ENCODE data around the gene SCAMP4.

Gene SCAMP4

GRCh38 chr19:1863328-1863637, 41.9 kb upstream of the SCAMP4 start, which contains the start of gene KLF16:
Gene KLF16, minus strand, starts transcription at chr19:1863579. Its CDS starts 82 bp downstream, at chr19:1863497.
- Histone ChIP-seq H3K4me1 (ENCODE audit: control insufficient read depth in 1 of 2, insufficient read depth in 2 of 2, low read length in 2 of 2) (peaks cover 18 to 23% of the 10 kb centered on the region in 2 experiments), H3K4me2 (ENCODE audit: low read length) (peak within 1 kb of the TSS; percentile 94), H2BK120ac (ENCODE audit: insufficient read depth, low read length, poor library complexity) (peak within 1 kb of the TSS; percentile 62), H3K79me2 (ENCODE audit: control insufficient read depth, insufficient read depth, low read length, poor library complexity) (peaks cover 9% of the 10 kb centered on the region), H3K23ac (ENCODE audit: low read length) (no peak within 1 kb of the TSS), H3K4me3 (ENCODE audit: low read depth, low read length) (peak within 1 kb of the TSS; percentile 84), H3K9ac (ENCODE audit: low read length) (peak within 1 kb of the TSS; percentile 54), H4K8ac (ENCODE audit: low read depth, low read length) (peak within 1 kb of the TSS; percentile 77), H4K91ac (ENCODE audit: low read depth, low read length) (peak within 1 kb of the TSS; percentile 82), H3K79me1 (ENCODE audit: low read length) (peaks cover 12% of the 10 kb centered on the region), H4K12ac (ENCODE audit: low read depth, low read length) (peak within 1 kb of the TSS; percentile 79), H3K27ac (ENCODE audit: low read depth, low read length) (peak within 1 kb of the TSS; percentile 54), H3K9me3 (ENCODE audit: insufficient read depth, low read depth, low read length) (no peaks in the 10 kb centered on the region), H2BK12ac (ENCODE audit: low read length) (no peak within 1 kb of the TSS), H3K14ac (ENCODE audit: low read length) (peak within 1 kb of the TSS; percentile 81), H3K18ac (ENCODE audit: low read length) (peak within 1 kb of the TSS; percentile 74), H2AK5ac (ENCODE audit: low read length) (no peak within 1 kb of the TSS), H3K27me3 (ENCODE audit: insufficient read depth, low read length) (peaks cover 10% of the 10 kb centered on the region), H3K4ac (ENCODE audit: low read depth, low read length) (peak within 1 kb of the TSS; percentile 59), H3K36me3 (ENCODE audit: control insufficient read depth in 1 of 2, insufficient read depth in 2 of 2, low read length in 2 of 2) (no peaks in the 10 kb centered on the region), H2AFZ (ENCODE audit: insufficient read depth, low read length, poor library complexity) (peak within 1 kb of the TSS; percentile 77), H2BK5ac (ENCODE audit: low read depth, low read length, poor library complexity) (peak within 1 kb of the TSS; percentile 58)
- WGBS (ENCODE audit: extremely low coverage, insufficient coverage, insufficient read length): no CpG with 5 or more reads among the region's 63 CpGs
- no peak for DNase-seq

GRCh38 chr19:1863638-1864479, 41.3 kb upstream of the SCAMP4 start:
- Histone ChIP-seq H3K79me1 (ENCODE audit: low read length) (peaks cover 12% of the 10 kb centered on the region), H3K4ac (ENCODE audit: low read depth, low read length) (peak overlapping the region; percentile 9), H3K9ac (ENCODE audit: low read length) (peak overlapping the region; percentile 54), H3K4me3 (ENCODE audit: low read depth, low read length) (peak overlapping the region; percentile 84), H3K4me1 (ENCODE audit: control insufficient read depth in 1 of 2, insufficient read depth in 2 of 2, low read length in 2 of 2) (peaks cover 18 to 23% of the 10 kb centered on the region in 2 experiments), H3K36me3 (ENCODE audit: control insufficient read depth in 1 of 2, insufficient read depth in 2 of 2, low read length in 2 of 2) (no peaks in the 10 kb centered on the region), H3K23ac (ENCODE audit: low read length) (no peak overlapping the region), H3K79me2 (ENCODE audit: control insufficient read depth, insufficient read depth, low read length, poor library complexity) (peaks cover 9% of the 10 kb centered on the region), H3K27ac (ENCODE audit: low read depth, low read length) (peak overlapping the region; percentile 54), H3K18ac (ENCODE audit: low read length) (peak overlapping the region; percentile 74), H2BK5ac (ENCODE audit: low read depth, low read length, poor library complexity) (no peak overlapping the region), H4K12ac (ENCODE audit: low read depth, low read length) (peak overlapping the region; percentile 79), H2BK120ac (ENCODE audit: insufficient read depth, low read length, poor library complexity) (peak overlapping the region; percentile 62), H2BK12ac (ENCODE audit: low read length) (no peak overlapping the region), H4K8ac (ENCODE audit: low read depth, low read length) (peak overlapping the region; percentile 77), H4K91ac (ENCODE audit: low read depth, low read length) (peak overlapping the region; percentile 68), H2AFZ (ENCODE audit: insufficient read depth, low read length, poor library complexity) (peak overlapping the region; percentile 77), H3K4me2 (ENCODE audit: low read length) (peak overlapping the region; percentile 94), H2AK5ac (ENCODE audit: low read length) (no peak overlapping the region), H3K9me3 (ENCODE audit: insufficient read depth, low read depth, low read length) (no peaks in the 10 kb centered on the region), H3K14ac (ENCODE audit: low read length) (peak overlapping the region; percentile 14), H3K27me3 (ENCODE audit: insufficient read depth, low read length) (peaks cover 10% of the 10 kb centered on the region)
- no CpG with 5 or more reads among the region's 115 CpGs for WGBS (ENCODE audit: extremely low coverage, insufficient coverage, insufficient read length)
- DNase-seq: peak; percentile 79 to 92

GRCh38 chr19:1864480-1865171, 40.6 kb upstream of the SCAMP4 start:
- Histone ChIP-seq H3K4me1 (ENCODE audit: control insufficient read depth in 1 of 2, insufficient read depth in 2 of 2, low read length in 2 of 2) (peaks cover 18 to 23% of the 10 kb centered on the region in 2 experiments), H2AFZ (ENCODE audit: insufficient read depth, low read length, poor library complexity) (peak overlapping the region; percentile 77), H2BK5ac (ENCODE audit: low read depth, low read length, poor library complexity) (peak overlapping the region; percentile 58), H4K12ac (ENCODE audit: low read depth, low read length) (peak overlapping the region; percentile 79), H3K4ac (ENCODE audit: low read depth, low read length) (peak overlapping the region; percentile 38), H3K79me2 (ENCODE audit: control insufficient read depth, insufficient read depth, low read length, poor library complexity) (peaks cover 9% of the 10 kb centered on the region), H3K23ac (ENCODE audit: low read length) (no peak overlapping the region), H3K4me3 (ENCODE audit: low read depth, low read length) (peak overlapping the region; percentile 76), H3K9me3 (ENCODE audit: insufficient read depth, low read depth, low read length) (no peaks in the 10 kb centered on the region), H3K14ac (ENCODE audit: low read length) (peak overlapping the region; percentile 63), H3K79me1 (ENCODE audit: low read length) (peaks cover 12% of the 10 kb centered on the region), H4K8ac (ENCODE audit: low read depth, low read length) (peak overlapping the region; percentile 77), H2AK5ac (ENCODE audit: low read length) (peak overlapping the region; percentile 57), H3K4me2 (ENCODE audit: low read length) (peak overlapping the region; percentile 74), H4K91ac (ENCODE audit: low read depth, low read length) (peak overlapping the region; percentile 72), H3K36me3 (ENCODE audit: control insufficient read depth in 1 of 2, insufficient read depth in 2 of 2, low read length in 2 of 2) (no peaks in the 10 kb centered on the region), H2BK120ac (ENCODE audit: insufficient read depth, low read length, poor library complexity) (peak overlapping the region; percentile 62), H3K27ac (ENCODE audit: low read depth, low read length) (peak overlapping the region; percentile 54), H3K18ac (ENCODE audit: low read length) (peak overlapping the region; percentile 74), H3K9ac (ENCODE audit: low read length) (peak overlapping the region; percentile 24), H3K27me3 (ENCODE audit: insufficient read depth, low read length) (peaks cover 10% of the 10 kb centered on the region), H2BK12ac (ENCODE audit: low read length) (no peak overlapping the region)
- no CpG with 5 or more reads among the region's 52 CpGs for WGBS (ENCODE audit: extremely low coverage, insufficient coverage, insufficient read length)
- peak; percentile 65 to 76 for DNase-seq

GRCh38 chr19:1865172-1866010, 39.8 kb upstream of the SCAMP4 start:
- Histone ChIP-seq H2AFZ (ENCODE audit: insufficient read depth, low read length, poor library complexity) (peak overlapping the region; percentile 18), H3K79me2 (ENCODE audit: control insufficient read depth, insufficient read depth, low read length, poor library complexity) (peaks cover 6% of the 10 kb centered on the region), H3K18ac (ENCODE audit: low read length) (peak overlapping the region; percentile 71), H2BK12ac (ENCODE audit: low read length) (no peak overlapping the region), H3K23ac (ENCODE audit: low read length) (no peak overlapping the region), H3K27me3 (ENCODE audit: insufficient read depth, low read length) (peaks cover 10% of the 10 kb centered on the region), H3K9ac (ENCODE audit: low read length) (no peak overlapping the region), H3K36me3 (ENCODE audit: control insufficient read depth in 1 of 2, insufficient read depth in 2 of 2, low read length in 2 of 2) (peaks cover 2 to 3% of the 10 kb centered on the region in 2 experiments), H2BK120ac (ENCODE audit: insufficient read depth, low read length, poor library complexity) (no peak overlapping the region), H3K4me3 (ENCODE audit: low read depth, low read length) (no peak overlapping the region), H3K4ac (ENCODE audit: low read depth, low read length) (peak overlapping the region; percentile 38), H2BK5ac (ENCODE audit: low read depth, low read length, poor library complexity) (no peak overlapping the region), H3K79me1 (ENCODE audit: low read length) (peaks cover 12% of the 10 kb centered on the region), H3K14ac (ENCODE audit: low read length) (peak overlapping the region; percentile 63), H4K8ac (ENCODE audit: low read depth, low read length) (peak overlapping the region; percentile 40), H3K27ac (ENCODE audit: low read depth, low read length) (no peak overlapping the region), H4K91ac (ENCODE audit: low read depth, low read length) (peak overlapping the region; percentile 72), H4K12ac (ENCODE audit: low read depth, low read length) (no peak overlapping the region), H3K9me3 (ENCODE audit: insufficient read depth, low read depth, low read length) (peaks cover 2% of the 10 kb centered on the region), H3K4me2 (ENCODE audit: low read length) (peak overlapping the region; percentile 74), H3K4me1 (ENCODE audit: control insufficient read depth in 1 of 2, insufficient read depth in 2 of 2, low read length in 2 of 2) (peaks cover 14 to 19% of the 10 kb centered on the region in 2 experiments), H2AK5ac (ENCODE audit: low read length) (peak overlapping the region; percentile 57)
- DNase-seq: no peak
- no CpG with 5 or more reads among the region's 17 CpGs for WGBS (ENCODE audit: extremely low coverage, insufficient coverage, insufficient read length)

Data from trophoblast cell (in vitro differentiated cells and primary cell).